HG03039 (cell line): Measurements from ENCODE around the gene RAD51B.

Experiments used
- ATAC-seq: cut with Tn5 transposase; IDR thresholded peaks from one replicate; pipeline ENCODE4 v1.9.1; 2021; ENCODE audit warnings: mild to moderate bottlenecking, moderate library complexity; ENCODE audit not compliant: unreplicated experiment

The RAD51B gene

DNA sequence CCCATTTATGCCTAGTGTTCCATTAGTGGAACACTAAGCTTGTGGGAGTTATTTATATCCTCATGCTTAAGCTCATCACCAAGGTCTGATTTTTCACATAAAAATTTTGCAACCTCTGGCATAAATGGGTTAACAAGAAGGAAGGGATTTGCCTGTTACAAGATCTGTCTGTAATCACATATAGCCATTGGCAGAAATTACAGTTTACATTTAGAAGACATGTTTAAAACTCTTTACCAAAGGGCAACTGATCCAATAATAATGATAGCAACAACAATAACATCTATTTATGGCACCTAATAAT lies 550.4 kb downstream of the RAD51B start:
- ATAC-seq = no peak

DNA sequence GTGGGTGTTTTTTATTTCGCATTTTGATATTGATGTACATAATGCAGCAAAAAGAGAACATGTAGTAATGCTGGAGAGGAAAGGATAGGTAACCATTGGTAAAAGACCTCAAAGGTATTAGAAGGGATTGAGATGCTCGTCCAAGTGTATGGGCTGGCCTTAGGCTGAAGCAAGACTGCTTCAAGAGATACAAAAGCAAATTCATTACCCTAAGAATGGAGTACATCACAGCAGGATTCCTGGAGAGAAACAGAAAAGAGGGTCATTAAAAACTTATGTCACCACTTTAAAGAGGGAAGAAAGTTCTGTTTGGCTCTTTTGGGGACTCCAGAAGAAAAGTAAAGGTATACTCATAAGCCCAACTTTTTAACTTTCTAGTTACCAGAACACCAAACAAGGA lies 552.8 kb downstream of the RAD51B start:
- no peak for ATAC-seq

- ATAC-seq = no peak
These were observed 553.6 kb downstream of the RAD51B start for GRCh38 chr14:68373124-68373646.

- no peak for ATAC-seq
These were observed 554.4 kb downstream of the RAD51B start for GRCh38 chr14:68373847-68374444.

DNA sequence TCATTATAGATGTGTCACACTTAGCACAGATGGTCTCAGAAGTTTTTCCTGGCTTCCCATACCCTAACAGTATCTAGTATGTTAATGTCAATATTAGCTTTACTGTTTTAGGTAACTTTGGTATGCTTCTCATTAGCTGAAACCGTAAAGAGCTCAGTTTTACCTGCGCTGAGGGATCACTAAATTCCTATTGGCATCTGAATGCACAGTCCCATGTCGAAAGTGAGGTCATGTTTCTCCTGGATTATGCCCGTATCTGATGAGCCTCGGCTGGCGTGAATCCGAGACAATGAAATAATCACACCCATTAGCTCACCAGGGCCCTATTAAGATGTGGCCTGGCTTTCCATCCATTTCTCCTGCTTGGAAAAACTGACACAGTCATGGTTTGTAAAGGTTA lies 555.1 kb downstream of the RAD51B start:
- ATAC-seq = no peak

GRCh38 chr14:68375376-68375775 lies 555.8 kb downstream of the RAD51B start:
- ATAC-seq = no peak

- no peak for ATAC-seq
These were observed 556.6 kb downstream of the RAD51B start for GRCh38 chr14:68376067-68376779.

GRCh38 chr14:68377006-68377405 lies 557.4 kb downstream of the RAD51B start:
- ATAC-seq = no peak

- no peak for ATAC-seq
These were observed 557.9 kb downstream of the RAD51B start for GRCh38 chr14:68377459-68377858.

GRCh38 chr14:68379510-68380328 lies 560.1 kb downstream of the RAD51B start:
- no peak for ATAC-seq

GRCh38 chr14:68380329-68380741 lies 560.8 kb downstream of the RAD51B start:
- no peak for ATAC-seq

GRCh38 chr14:68384335-68384734 lies 564.8 kb downstream of the RAD51B start:
- ATAC-seq = no peak

GRCh38 chr14:68384881-68385280 lies 565.3 kb downstream of the RAD51B start:
- ATAC-seq = no peak

DNA sequence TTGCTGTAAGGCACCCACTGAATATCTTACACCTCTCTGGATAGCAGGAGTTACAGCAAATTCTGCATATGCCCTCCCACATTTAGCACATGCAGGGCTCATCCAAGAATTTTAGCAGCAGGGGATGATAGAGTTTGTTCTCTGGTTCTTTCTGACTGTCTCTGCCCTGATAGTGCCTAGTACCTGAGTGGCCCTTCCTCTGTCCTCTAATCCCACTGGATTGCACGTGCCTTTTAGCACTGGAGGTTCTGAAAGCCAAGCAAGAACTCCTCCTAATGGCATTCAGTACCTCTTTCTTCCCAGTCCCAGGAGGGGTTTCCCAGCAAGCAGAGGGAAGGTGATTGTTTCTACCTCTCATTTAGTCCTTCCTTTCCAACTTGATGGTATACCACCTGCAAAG lies 566.9 kb downstream of the RAD51B start:
- no peak for ATAC-seq

DNA sequence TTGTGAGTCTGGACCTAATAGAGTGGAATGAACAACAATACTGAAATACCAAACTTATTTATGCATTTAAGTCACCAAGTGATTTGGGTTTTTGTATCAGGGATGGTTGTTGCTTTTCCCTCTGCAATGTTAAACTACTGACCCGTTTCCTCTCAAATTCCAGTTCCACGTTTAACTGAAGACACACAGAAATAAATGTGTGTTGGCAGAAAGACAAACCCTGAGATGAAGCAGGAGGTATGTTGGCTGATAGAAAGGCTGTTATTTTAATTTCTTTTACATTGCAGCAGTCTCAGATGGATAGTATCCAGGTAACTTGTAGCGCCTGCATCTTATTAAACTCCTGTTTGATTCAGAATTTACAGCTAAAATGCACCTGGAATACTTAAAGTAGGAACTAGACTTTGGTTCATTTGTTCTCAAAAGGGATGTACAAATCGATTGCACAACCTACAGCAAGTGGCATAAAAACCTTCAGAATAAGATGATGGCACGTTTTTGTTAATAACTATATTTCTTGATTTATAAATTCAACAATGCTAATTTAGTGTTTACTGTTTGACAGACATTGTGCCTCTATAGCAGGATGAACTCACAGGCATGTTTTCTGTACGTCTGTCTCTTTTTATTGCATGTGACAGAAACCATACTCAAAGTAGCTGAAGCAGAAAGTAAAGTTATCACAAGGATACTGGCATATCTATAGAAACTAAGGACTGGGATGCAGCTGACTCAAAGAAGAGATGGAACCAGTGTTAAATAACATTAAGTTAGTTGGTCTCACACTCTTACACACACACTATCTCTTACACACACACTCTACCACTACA lies 567.6 kb downstream of the RAD51B start:
- no peak for ATAC-seq

GRCh38 chr14:68389943-68390342 lies 570.4 kb downstream of the RAD51B start:
- ATAC-seq = no peak

GRCh38 chr14:68390741-68391140 lies 571.2 kb downstream of the RAD51B start:
- no peak for ATAC-seq

- no peak for ATAC-seq
These were observed 571.9 kb downstream of the RAD51B start for GRCh38 chr14:68391311-68392014.

- ATAC-seq = no peak
These were observed 573.0 kb downstream of the RAD51B start for GRCh38 chr14:68392393-68393141.

DNA sequence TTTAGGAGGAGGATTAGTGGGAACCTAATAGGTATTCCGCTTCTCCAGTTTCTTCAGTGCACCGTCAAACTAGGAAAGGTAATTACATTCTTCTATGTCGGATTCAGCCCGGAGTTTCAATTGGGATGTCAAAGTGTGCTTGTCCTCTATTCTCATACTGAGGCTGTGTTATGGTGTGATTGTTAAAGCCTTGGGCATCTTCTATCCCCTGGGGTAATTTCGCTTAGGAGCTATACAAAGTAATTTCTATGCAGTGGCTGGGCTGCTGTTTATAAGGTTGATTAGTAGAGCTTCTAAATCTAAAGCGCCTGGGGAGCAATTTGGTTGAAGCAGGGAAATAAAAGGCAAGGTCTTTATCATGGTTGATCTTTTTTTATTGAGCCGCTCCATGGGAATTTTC lies 573.7 kb downstream of the RAD51B start:
- ATAC-seq = no peak
